Epithelial cell of proximal tubule (primary cell): ENCODE measurements around the gene PDLIM7. TPM values are rescaled to one million over a fixed set of nuclear protein-coding genes. Genes with fewer than 3 reads are reported as not detected.

Source experiments
- DNase-seq: peaks from one replicate; pipeline ENCODE4 v3.0.0-alpha.2; 2011; ENCODE audit warnings: low read depth
- H3K4me3 ChIP-seq: 2 replicates; pipeline ENCODE4 v1.5.1; 2011; ENCODE audit warnings: low read depth, mild to moderate bottlenecking, low read length
- CTCF ChIP-seq: conservative IDR thresholded peaks from 2 replicates; pipeline ENCODE4 v1.5.1; 2012; ENCODE audit warnings: low read depth, mild to moderate bottlenecking, low read length
- total RNA-seq: library from RNA; depleted of rRNA; stranded (reverse); fragments of >200 nt; gene quantifications from 2 replicates; pipeline ENCODE4 v1.2.3, GENCODE V29; 2015

PDLIM7 gene
- total RNA-seq, 1 donor from 2014 or later: 286 TPM

DNA sequence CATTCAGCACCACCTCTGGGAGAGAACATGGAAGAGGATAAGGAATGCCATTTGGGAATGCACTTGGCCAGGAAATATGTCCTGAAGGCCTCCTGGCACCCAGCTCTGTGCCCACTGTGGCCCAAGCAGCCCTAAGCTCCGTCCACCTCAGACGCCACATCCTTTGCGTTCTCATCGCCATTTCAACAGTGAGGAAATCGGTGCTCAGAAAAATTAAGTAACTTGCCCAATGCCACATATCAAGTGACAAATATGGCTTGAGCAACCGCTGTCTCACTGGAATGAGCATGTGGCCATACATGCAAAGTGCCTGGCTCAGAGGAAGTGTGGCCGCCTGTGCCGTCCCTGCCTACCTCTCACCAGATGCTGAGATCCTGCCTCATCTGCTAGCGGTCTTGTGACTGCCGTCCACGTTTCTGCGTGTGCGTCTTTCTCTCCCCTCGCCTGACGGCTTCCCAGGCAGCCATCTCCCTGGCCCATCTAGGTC, 13.2 kb upstream of the PDLIM7 start:
- H3K4me3 ChIP-seq: no peak overlapping the region
- TF ChIP-seq CTCF: no peak
- no peak for DNase-seq

GRCh38 chr5:177509991-177510566, 12.7 kb upstream of the PDLIM7 start:
- H3K4me3 ChIP-seq: no peak overlapping the region
- no peak for TF ChIP-seq CTCF
- DNase-seq: no peak

GRCh38 chr5:177509381-177509951, 12.1 kb upstream of the PDLIM7 start, which contains the start of gene DOK3:
Gene DOK3 (minus strand): TSS chr5:177509826. CDS start chr5:177509540, 286 bp downstream.
- no peak for DNase-seq
- H3K4me3 ChIP-seq: no peak within 1 kb of the TSS
- TF ChIP-seq CTCF: no peak

DNA sequence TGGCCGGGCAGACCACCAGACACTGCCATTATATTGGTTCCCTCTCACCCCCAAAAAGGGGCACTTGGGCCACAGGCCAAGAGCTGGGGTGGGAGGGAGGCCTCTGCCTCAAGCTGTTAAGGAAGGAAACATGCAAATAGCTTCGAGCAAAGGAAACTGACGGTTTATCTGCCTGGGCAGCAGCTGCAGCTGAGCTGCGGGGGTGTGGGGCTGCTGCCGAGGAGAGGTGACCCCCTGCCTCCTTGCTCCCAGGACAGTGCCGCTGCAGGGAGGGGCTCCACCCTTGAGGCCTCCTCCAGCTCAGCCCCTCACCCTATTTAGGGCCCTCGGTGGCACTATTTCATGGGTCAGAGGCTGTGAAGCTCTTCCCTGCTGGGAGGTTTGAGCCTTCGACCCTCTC, 11.4 kb upstream of the PDLIM7 start:
- DNase-seq: no peak
- H3K4me3 ChIP-seq: no peak overlapping the region
- TF ChIP-seq CTCF: no peak

- no peak for TF ChIP-seq CTCF
- H3K4me3 ChIP-seq: no peak overlapping the region
- no peak for DNase-seq
Observed at GRCh38 chr5:177508221-177508611, 10.8 kb upstream of the PDLIM7 start.

GRCh38 chr5:177507596-177508220, 10.3 kb upstream of the PDLIM7 start:
- TF ChIP-seq CTCF: no peak
- no peak for DNase-seq
- no peak overlapping the region for H3K4me3 ChIP-seq
